Motor neuron (in vitro differentiated cells): ENCODE measurements around the gene ALDH1A1. TPM values are rescaled to one million over a fixed set of nuclear protein-coding genes. Genes with fewer than 3 reads are reported as not detected.

Experiments
- ATAC-seq, 8 experiments: fragments of 200-7000 bp; cut with Tn5 transposase; replicated peaks in 6 of 8; 2 replicates each; pipeline ENCODE4 v1.8.0; 2021; ENCODE audit warnings: mild to moderate bottlenecking in 8 of 8, moderate library complexity in 8 of 8
- H3K27ac ChIP-seq, 2 donors: fragments of 250-450 bp; sonication (Bioruptor Pico); 2 replicates each; pipeline ENCODE4 v1.9.0; 2021; ENCODE audit warnings: antibody characterized with exemption in 2 of 2, mild to moderate bottlenecking in 2 of 2, moderate library complexity in 1 of 2
- H3K4me1 ChIP-seq, 2 donors: fragments of 250-450 bp; sonication (Bioruptor Pico); replicated peaks in 1 of 2; 2 replicates each; pipeline ENCODE4 v1.6.1; 2021; ENCODE audit warnings: antibody characterized with exemption in 2 of 2, mild to moderate bottlenecking in 2 of 2, moderate library complexity in 1 of 2
- H3K4me3 ChIP-seq, 5 donors: fragments of 250-450 bp; sonication (Bioruptor Pico); 2 replicates each; pipeline ENCODE4 v1.9.0; 2021; ENCODE audit warnings: antibody characterized with exemption in 5 of 5, mild to moderate bottlenecking in 5 of 5, moderate library complexity in 4 of 5
- WGBS, 10 experiments: fragments of 450-650 bp; shearing (Covaris generic); methylation state at CpG; one replicate each; pipeline ENCODE4 v1.0.0; 2022; 5-methylcytosine and 5-hydroxymethylcytosine counted together
- in situ Hi-C, 9 experiments: fragments of 400-800 bp; cut with MboI; loops; one replicate each; pipeline ENCODE4 v1.15.0; 2021; ENCODE audit warnings: low sequenced_read_pairs in 9 of 9, low pct_unique_long_range_greater_than_20kb in 2 of 9; ENCODE audit not compliant: unreplicated experiment in 9 of 9
- total RNA-seq, 8 experiments: library from RNA; unstranded; fragments of 300-600 nt; gene quantifications; 2 replicates each; pipeline versions ENCODE4 v1.2.3 to v1.2.4, GENCODE V29; 2022

The ALDH1A1 gene
- total RNA-seq, 8 experiments from 2014 or later, result 0.14 to 7.8 (median 0.31) TPM; not detected in 3

DNA sequence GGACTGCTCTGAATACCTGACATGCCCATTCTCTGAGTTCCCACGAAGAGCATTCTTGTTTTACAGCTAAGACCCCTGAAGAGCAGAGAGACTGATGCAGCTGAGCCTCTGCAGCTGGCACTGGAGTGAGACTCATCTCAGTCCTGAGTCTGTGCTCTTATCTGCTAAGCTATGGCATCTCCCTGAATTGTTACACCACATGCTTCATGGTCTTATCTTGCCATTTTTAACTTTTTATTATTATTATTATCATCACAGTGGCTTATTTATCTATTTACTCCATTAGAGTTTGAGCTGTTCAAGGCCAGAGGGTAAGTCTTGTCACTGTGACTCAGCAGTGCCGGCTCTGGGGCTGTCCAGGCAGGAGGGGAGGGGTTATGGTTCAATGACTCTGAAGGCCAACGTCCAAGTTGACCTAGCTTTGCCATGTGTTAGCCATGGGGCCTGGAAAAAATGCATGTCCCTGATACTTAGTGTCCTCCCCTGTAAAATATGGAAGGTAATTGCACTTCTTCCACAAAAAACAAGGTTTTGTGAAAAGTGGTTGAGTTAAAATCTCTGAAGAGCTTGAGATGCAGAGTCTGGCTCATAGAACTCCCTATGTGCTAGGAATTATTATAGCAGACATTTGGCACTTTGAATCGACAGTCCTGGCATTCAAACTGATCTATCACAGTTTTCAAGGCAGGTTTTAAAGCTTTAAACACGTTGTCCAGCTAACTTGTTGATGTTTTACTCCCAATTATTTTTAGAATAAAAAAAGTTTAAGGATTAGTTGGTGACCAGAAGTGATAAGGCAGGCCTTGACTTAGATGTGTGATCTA lies 94.6 kb downstream of the ALDH1A1 start:
- ATAC-seq, result peak in 3 of 8 experiments; percentile 32 to 77 (median 56)
- 36 to 100% (median 56%) methylated on average over 1 to 5 of the region's 5 CpGs for WGBS, 10 experiments
- in situ Hi-C loops, result loop anchor here in 6 of 9 experiments (10.0 to 25.0 kb wide), 4 partner anchors 154 to 329 kb away; no protein-coding TSS in a partner anchor
- Histone ChIP-seq H3K4me3 (no peak overlapping the region), H3K4me1 (no peaks in the 10 kb centered on the region), H3K27ac (no peak overlapping the region)

DNA sequence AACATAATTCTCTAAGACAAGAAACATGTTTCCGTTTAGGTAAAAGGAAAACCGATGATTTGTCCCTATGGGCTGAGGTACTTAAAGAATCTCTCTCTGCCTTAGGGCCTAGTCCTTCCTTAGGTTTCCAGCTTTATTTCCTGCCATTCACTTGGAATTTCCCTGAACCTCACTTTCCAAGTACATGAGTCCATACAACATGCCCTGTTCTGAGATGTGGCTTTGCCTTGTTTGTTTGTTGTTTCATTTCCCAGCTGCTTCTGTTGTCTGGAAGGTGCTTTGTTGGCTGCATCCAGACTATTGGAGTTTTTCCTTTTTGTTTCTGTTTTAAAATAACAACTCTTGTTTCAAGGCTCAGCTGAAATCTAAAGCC lies 95.2 kb downstream of the ALDH1A1 start:
- in situ Hi-C loops, result loop anchor here in 6 of 9 experiments (10.0 to 25.0 kb wide), 4 partner anchors 155 to 330 kb away; no protein-coding TSS in a partner anchor
- H3K4me3 ChIP-seq, result no peak overlapping the region
- no peak overlapping the region for H3K27ac ChIP-seq
- no peaks in the 10 kb centered on the region for H3K4me1 ChIP-seq
- 86 to 100% (median 94%) methylated on average over 2 of the region's 2 CpGs; no CpG with 5 or more reads in 2 of the 10 experiments for WGBS, 10 experiments
- ATAC-seq, result peak in 1 of 8 experiments; percentile 12

DNA sequence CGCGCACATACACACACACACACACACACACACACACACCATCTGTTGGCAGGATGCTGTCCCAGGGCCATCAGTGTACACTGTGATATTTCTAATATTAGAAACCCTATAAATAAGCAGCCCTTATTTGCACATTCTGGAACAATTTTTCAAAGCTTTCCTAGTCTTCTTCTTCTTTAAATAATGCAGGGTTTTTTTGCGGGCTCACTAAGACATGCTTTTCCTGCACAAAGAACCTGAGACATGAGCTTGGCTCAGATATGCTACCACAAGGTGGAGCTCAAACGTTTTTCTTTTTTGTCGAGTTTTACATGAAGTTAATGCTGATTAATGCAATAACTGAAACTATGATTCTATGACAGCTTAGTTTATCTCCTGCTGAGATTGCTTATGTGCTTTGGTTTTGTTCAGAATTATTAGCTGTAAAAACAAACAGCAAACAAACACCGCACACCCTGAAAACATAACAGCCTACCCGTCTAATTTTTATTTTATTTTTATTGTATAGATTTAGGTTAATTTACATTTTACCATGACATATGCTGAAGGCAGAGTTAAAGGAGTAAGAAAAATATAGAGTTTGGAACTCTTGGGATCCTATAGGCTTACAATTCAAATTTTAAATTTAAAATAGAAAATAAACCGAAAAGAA lies 95.8 kb downstream of the ALDH1A1 start:
- 17 to 100% (median 60%) methylated on average over 1 to 8 of the region's 8 CpGs for WGBS, 10 experiments
- H3K4me3 ChIP-seq, result no peak overlapping the region
- no peak overlapping the region for H3K27ac ChIP-seq
- H3K4me1 ChIP-seq, result no peaks in the 10 kb centered on the region
- in situ Hi-C loops, result loop anchor here in 6 of 9 experiments (10.0 to 25.0 kb wide), 4 partner anchors 155 to 330 kb away; no protein-coding TSS in a partner anchor
- peak; percentile 34 to 93 (median 55) for ATAC-seq

DNA sequence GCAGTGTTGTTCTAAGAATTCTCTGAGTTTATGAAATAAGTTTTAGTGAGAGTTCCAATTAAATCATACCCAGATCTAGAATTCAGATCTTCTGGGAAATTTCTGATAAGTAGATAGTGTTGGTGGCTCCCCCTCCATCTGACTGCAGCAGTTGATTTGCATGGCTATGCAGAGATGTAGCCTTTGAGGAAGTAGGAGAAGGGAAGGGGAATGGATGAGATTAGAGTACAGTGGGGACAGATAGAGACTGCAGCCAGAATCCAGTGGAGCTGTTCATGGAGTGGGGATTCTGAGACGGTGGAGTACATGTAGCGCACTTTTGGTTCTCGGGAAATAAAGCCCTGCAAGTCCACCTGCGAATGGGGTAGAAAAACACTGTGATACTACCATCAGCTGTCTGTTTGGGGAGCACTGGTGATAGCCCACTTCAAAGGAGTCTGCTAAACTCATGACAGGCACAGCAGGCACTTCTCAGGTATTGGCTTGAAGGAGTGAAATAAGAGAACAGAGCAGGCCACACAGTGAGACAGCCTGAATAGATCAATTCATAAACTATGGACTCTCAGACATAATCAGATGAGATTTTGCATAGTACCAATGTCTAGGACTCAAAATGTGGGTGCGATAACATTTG lies 96.8 kb downstream of the ALDH1A1 start:
- no peak overlapping the region for H3K27ac ChIP-seq
- no peak for ATAC-seq
- 50 to 100% (median 95%) methylated on average over 1 to 5 of the region's 5 CpGs; no CpG with 5 or more reads in 1 of the 10 experiments for WGBS, 10 experiments
- H3K4me1 ChIP-seq, result no peaks in the 10 kb centered on the region
- in situ Hi-C loops, result loop anchor here in 6 of 9 experiments (10.0 to 25.0 kb wide), 4 partner anchors 156 to 331 kb away; no protein-coding TSS in a partner anchor
- no peak overlapping the region for H3K4me3 ChIP-seq

DNA sequence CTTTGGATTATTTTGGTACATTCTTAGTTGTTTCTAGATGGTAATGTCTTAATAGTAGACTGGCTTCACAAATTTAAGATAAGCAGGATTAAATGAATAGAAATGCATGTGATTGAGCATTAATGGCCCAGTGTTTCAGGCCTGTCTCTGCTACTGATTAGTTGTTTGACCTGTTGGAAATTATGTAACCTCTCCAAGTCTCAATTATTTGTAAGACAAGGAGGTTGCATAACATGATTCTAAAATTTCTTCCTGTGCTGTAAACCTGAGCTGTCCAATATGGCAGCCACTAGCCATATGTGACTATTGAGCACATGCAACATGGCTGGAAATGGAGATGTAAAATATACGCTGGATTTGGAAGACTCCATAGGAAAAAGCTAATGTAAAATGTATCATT lies 97.5 kb downstream of the ALDH1A1 start:
- ATAC-seq, result no peak
- Histone ChIP-seq H3K27ac (no peak overlapping the region), H3K4me1 (no peaks in the 10 kb centered on the region), H3K4me3 (no peak overlapping the region)
- in situ Hi-C loops, result loop anchor here in 6 of 9 experiments (10.0 to 25.0 kb wide), 4 partner anchors 157 to 332 kb away; no protein-coding TSS in a partner anchor
- 88 to 100% (median 100%) methylated on average over 1 of the region's 1 CpG; no CpG with 5 or more reads in 2 of the 10 experiments for WGBS, 10 experiments

Other genes with a start within 250 kb of the ALDH1A1 start
- 1,000 to 10,000 TPM in 1 of 8 experiments, 100 to 1,000 TPM in 3, 1 to 10 TPM in 3, under 1 TPM in 1; 0.32 to 1,180 (median 198) TPM for gene ANXA1, start 198.8 kb upstream of the ALDH1A1 start, total RNA-seq